Liver (tissue), 3 donors: ENCODE data around the gene IP6K3.

Experiments used
- JUND ChIP-seq, 2 donors: IDR thresholded peaks; 2 replicates each; pipeline ENCODE4 v1.6.1; 2016; ENCODE audit warnings: antibody characterized with exemption in 2 of 2
- TF ChIP-seq, protein P1 (sequence below): fragments of 150-350 bp; IDR thresholded peaks from 2 replicates; pipeline ENCODE4 v1.5.1; 2017; ENCODE audit warnings: improper control_type of control experiment, low read depth, low read length; ENCODE audit not compliant: missing input control
- donor health status: healthy.
- donor health status: healthy.

DNA sequence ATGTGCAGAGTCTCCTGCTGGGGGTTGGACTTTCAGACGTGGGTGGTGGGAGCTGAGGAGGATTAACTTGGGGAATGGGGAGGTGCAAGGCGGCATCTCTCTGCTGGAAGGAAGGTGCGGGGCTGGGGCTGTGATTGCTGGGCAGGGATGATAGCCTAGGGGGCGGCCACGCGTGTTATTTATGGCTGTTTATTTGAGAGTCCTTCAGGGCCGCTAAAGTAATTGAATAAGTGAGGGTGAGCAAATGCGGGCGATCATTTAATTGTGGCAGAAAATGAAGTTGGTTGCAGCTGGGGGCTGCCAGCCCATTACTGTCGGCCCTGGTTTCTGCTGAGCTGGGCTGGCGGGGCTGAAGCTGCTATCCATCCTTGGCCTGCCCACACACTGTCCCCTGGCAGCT lies 7.5 kb upstream of the IP6K3 start:
- TF ChIP-seq, protein P1, sequence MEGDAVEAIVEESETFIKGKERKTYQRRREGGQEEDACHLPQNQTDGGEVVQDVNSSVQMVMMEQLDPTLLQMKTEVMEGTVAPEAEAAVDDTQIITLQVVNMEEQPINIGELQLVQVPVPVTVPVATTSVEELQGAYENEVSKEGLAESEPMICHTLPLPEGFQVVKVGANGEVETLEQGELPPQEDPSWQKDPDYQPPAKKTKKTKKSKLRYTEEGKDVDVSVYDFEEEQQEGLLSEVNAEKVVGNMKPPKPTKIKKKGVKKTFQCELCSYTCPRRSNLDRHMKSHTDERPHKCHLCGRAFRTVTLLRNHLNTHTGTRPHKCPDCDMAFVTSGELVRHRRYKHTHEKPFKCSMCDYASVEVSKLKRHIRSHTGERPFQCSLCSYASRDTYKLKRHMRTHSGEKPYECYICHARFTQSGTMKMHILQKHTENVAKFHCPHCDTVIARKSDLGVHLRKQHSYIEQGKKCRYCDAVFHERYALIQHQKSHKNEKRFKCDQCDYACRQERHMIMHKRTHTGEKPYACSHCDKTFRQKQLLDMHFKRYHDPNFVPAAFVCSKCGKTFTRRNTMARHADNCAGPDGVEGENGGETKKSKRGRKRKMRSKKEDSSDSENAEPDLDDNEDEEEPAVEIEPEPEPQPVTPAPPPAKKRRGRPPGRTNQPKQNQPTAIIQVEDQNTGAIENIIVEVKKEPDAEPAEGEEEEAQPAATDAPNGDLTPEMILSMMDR = no peak
- no peak for TF ChIP-seq JUND (IDR thresholded peaks at IDR 0.05)
